Measurements from ENCODE around the gene ATG9B.
"Not testable (repeated sequence)": the region's sequence is repeated elsewhere in the genome, so short reads cannot be mapped to it uniquely, and the experiment has no call there.

ATG9B gene

GRCh38 chr7:151035026-151035717 lies 10.9 kb upstream of the ATG9B start:
- no peak for DNase-seq

- no peak for DNase-seq
Measured at GRCh38 chr7:151034312-151035025, 10.2 kb upstream of the ATG9B start.

- DNase-seq: no peak
Measured at GRCh38 chr7:151033864-151034249, 9.6 kb upstream of the ATG9B start.

GRCh38 chr7:151032936-151033863 lies 8.9 kb upstream of the ATG9B start:
- no peak for DNase-seq

- DNase-seq: no peak
Measured at GRCh38 chr7:151031011-151031410, 6.7 kb upstream of the ATG9B start.

GRCh38 chr7:151028948-151029501 lies 4.7 kb upstream of the ATG9B start:
- no peak for DNase-seq

GRCh38 chr7:151028131-151028947 lies 4.0 kb upstream of the ATG9B start, which contains the start of gene ABCB8:
ABCB8 (plus strand) TSS chr7:151028450; CDS start chr7:151028516, 66 bp downstream.
- peak; percentile 100 for DNase-seq

GRCh38 chr7:151027728-151028130 lies 3.4 kb upstream of the ATG9B start:
- DNase-seq: not testable (repeated sequence)

GRCh38 chr7:151026771-151027727 lies 2.8 kb upstream of the ATG9B start:
- not testable (repeated sequence) for DNase-seq

GRCh38 chr7:151025924-151026671 lies 1.8 kb upstream of the ATG9B start:
- no peak for DNase-seq

- DNase-seq: no peak
Measured at GRCh38 chr7:151023232-151023631, 1.1 kb downstream of the ATG9B start.

- DNase-seq: peak; percentile 69
Measured at GRCh38 chr7:151020231-151020630, 4.1 kb downstream of the ATG9B start.

- DNase-seq: no peak
Measured at GRCh38 chr7:151019130-151019447, 5.2 kb downstream of the ATG9B start.

- DNase-seq: peak; percentile 81
Measured at GRCh38 chr7:151018421-151019129, 5.7 kb downstream of the ATG9B start.

- peak; percentile 95 for DNase-seq
Measured at GRCh38 chr7:151017953-151018420, 6.3 kb downstream of the ATG9B start.

- no peak for DNase-seq
Measured at GRCh38 chr7:151017370-151017952, 6.8 kb downstream of the ATG9B start.

GRCh38 chr7:151016942-151017341 lies 7.4 kb downstream of the ATG9B start:
- no peak for DNase-seq

GRCh38 chr7:151016505-151016904 lies 7.8 kb downstream of the ATG9B start:
- no peak for DNase-seq

GRCh38 chr7:151015967-151016366 lies 8.3 kb downstream of the ATG9B start:
- DNase-seq: no peak
